Naive thymus-derived CD8-positive, alpha-beta T cell (primary cell): ENCODE data around the gene TMEM60. TPM values are rescaled to one million over a fixed set of nuclear protein-coding genes. Genes with fewer than 3 reads are reported as not detected.

Source experiments
- polyA plus RNA-seq, 3 donors: library from polyadenylated mRNA; unstranded; fragments of 300-500 nt; fragmentation: Illumina TruSeq; gene quantifications; one replicate each; pipeline ENCODE4 v1.2.3, GENCODE V29; 2021
- total RNA-seq, 8 experiments: library from RNA in 2 of 8; stranded (reverse) in 2 of 8; gene quantifications; one replicate each; pipeline ENCODE4 v1.2.3 and lab custom pipeline; 2021 to 2026

TMEM60 gene
- total and polyA plus RNA-seq, 5 experiments from 2014 or later: 6.7 to 18.6 (median 8.4) TPM

Other genes with a start within 250 kb of the TMEM60 start
- 10 to 100 TPM; 44.2 to 47.9 TPM for gene RSBN1L, start 102.0 kb downstream of the TMEM60 start, total RNA-seq
- 1 to 10 TPM; 5.9 to 8.2 (median 6.2) TPM for gene RSBN1L, start 102.0 kb downstream of the TMEM60 start, polyA plus RNA-seq
- 10 to 100 TPM; 12.3 to 14.8 TPM for gene PHTF2, start 339 bp upstream of the TMEM60 start, total RNA-seq
- gene PHTF2, start 339 bp upstream of the TMEM60 start, polyA plus RNA-seq: 1 to 10 TPM; 4.5 to 4.9 (median 4.7) TPM